IMR-90 (cell line): ENCODE data around the gene CCDC50.

Source experiments
- CEBPB ChIP-seq: IDR thresholded peaks from 2 replicates; pipeline ENCODE4 v1.6.1; 2012; ENCODE audit warnings: low read depth, low read length, improper control_type of control experiment
- CTCF ChIP-seq: conservative IDR thresholded peaks from 2 replicates; pipeline ENCODE4 v1.5.1; 2012; ENCODE audit warnings: mild to moderate bottlenecking, low read depth, low read length, improper control_type of control experiment
- ELK1 ChIP-seq: fragments of 150-350 bp; IDR thresholded peaks from 2 replicates; pipeline ENCODE4 v1.6.1; 2016; ENCODE audit warnings: low read depth, mild to moderate bottlenecking, low read length, moderate library complexity, borderline replicate concordance
- FOS ChIP-seq: fragments of 150-350 bp; IDR thresholded peaks from 2 replicates; pipeline ENCODE4 v1.6.1; 2016; ENCODE audit warnings: low read depth, low read length
- MAZ ChIP-seq: IDR thresholded peaks from 2 replicates; pipeline ENCODE4 v1.6.1; 2012; ENCODE audit warnings: low read depth, mild to moderate bottlenecking, low read length, improper control_type of control experiment, moderate library complexity, borderline replicate concordance
- MXI1 ChIP-seq: IDR thresholded peaks from 2 replicates; pipeline ENCODE4 v1.6.1; 2012; ENCODE audit warnings: low read depth, mild to moderate bottlenecking, low read length, moderate library complexity, borderline replicate concordance
- NFE2L2 ChIP-seq: fragments of 150-350 bp; IDR thresholded peaks from 2 replicates; pipeline ENCODE4 v1.6.1; 2016; ENCODE audit warnings: low read depth, mild to moderate bottlenecking, low read length
- POLR2A ChIP-seq: IDR thresholded peaks from 2 replicates; pipeline ENCODE4 v1.6.1; 2012; ENCODE audit warnings: mild to moderate bottlenecking, low read depth, low read length
- RAD21 ChIP-seq: IDR thresholded peaks from 2 replicates; pipeline ENCODE4 v1.6.1; 2012; ENCODE audit warnings: low read length, improper control_type of control experiment
- RFX5 ChIP-seq: IDR thresholded peaks from 2 replicates; pipeline ENCODE4 v1.8.0; 2012; ENCODE audit warnings: low read depth, mild to moderate bottlenecking, low read length, moderate library complexity
- SMC3 ChIP-seq: fragments of 150-350 bp; IDR thresholded peaks from 2 replicates; pipeline ENCODE4 v1.6.1; 2016; ENCODE audit warnings: low read depth, mild to moderate bottlenecking, antibody characterized with exemption, low read length, moderate library complexity
- USF2 ChIP-seq: fragments of 150-350 bp; IDR thresholded peaks from 2 replicates; pipeline ENCODE4 v1.6.1; 2017; ENCODE audit warnings: mild to moderate bottlenecking, antibody characterized with exemption, low read length, low read depth

GRCh38 chr3:191444569-191444968 is 115.4 kb downstream of the CCDC50 start:
- TF ChIP-seq POLR2A (no peak), CTCF (no peak), SMC3 (no peak), RFX5 (no peak), FOS (no peak), NFE2L2 (no peak), USF2 (no peak), RAD21 (no peak), ELK1 (no peak), MXI1 (no peak), CEBPB (no peak), MAZ (no peak)
